Activated CD4-positive, CD25-positive, alpha-beta regulatory T cell treated with anti-CD3 and anti-CD28 coated beads, Interleukin-2, amount 50 U/mL, for 72 hours (primary cell): ENCODE data around the gene RTN4IP1.
"Not testable (repeated sequence)": the region's sequence is repeated elsewhere in the genome, so short reads cannot be mapped to it uniquely, and the experiment has no call there.

ENCODE experiments used
- DNase-seq: peaks from one replicate; pipeline ENCODE4 v3.0.0; 2021

Gene RTN4IP1, protein sequence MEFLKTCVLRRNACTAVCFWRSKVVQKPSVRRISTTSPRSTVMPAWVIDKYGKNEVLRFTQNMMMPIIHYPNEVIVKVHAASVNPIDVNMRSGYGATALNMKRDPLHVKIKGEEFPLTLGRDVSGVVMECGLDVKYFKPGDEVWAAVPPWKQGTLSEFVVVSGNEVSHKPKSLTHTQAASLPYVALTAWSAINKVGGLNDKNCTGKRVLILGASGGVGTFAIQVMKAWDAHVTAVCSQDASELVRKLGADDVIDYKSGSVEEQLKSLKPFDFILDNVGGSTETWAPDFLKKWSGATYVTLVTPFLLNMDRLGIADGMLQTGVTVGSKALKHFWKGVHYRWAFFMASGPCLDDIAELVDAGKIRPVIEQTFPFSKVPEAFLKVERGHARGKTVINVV

DNA sequence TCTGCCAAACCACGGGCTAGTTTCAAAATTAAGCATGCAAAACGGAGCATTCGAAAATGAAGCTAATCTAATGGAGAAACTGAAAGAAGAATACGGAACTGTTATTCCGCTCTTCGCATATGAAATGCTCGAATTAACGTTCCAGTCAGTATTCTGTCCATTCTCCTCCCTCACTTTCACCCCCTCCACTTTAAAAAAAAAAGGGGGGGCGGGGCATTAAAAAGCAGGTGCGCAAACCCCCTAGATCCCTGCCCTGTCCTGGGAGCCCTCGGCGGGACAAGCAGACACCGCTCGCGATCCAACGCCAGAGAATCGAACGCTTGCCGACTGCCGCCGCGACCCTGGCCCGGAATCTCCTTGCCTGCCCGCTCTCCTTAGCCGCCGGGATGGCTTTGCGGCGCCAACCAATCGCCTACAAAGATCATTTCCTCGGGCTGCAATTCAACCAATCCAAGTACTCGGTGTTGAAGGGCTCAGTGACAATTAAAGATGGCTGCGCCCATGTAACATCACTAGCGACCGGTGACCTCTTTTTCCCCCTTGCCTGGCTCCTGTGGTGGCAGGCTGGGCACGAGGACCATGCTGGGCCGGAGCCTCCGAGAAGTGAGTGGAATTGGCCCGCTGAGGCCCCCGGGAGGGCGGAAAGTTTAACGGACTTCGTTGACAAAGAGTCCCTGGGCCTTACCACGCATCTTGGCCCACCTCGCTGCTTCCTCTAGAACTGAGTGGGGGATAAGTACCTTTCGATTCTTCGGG, at the start of gene RTN4IP1, which contains the start of gene QRSL1:
RTN4IP1 (minus strand) TSS at position 396 of the 756 bp plus-strand sequence. CDS start 477 bp downstream, outside the sequence.
QRSL1 (plus strand) TSS at position 476 of the 756 bp plus-strand sequence; CDS start at position 580, 104 bp downstream.
- peak; percentile 80 for DNase-seq

DNA sequence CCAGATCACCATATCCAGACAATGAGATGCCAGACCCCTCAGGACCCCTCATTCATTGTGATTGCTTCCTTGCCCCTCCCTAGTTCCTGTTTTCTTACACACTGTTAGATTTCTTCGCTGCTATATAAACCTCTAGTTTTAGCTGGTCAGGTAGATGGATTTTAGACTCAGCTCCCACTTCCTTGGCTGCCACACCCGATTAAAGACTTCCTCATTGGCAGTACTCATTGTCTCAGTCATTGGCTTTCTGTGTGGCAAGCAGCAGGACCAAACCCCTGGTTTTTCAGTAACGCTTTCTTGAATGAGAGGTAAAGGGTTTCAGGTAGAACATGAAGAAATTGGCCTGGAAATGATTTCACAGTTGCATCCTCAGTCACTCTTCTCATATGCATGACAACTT, 48.0 kb upstream of the RTN4IP1 start:
- no peak for DNase-seq

DNA sequence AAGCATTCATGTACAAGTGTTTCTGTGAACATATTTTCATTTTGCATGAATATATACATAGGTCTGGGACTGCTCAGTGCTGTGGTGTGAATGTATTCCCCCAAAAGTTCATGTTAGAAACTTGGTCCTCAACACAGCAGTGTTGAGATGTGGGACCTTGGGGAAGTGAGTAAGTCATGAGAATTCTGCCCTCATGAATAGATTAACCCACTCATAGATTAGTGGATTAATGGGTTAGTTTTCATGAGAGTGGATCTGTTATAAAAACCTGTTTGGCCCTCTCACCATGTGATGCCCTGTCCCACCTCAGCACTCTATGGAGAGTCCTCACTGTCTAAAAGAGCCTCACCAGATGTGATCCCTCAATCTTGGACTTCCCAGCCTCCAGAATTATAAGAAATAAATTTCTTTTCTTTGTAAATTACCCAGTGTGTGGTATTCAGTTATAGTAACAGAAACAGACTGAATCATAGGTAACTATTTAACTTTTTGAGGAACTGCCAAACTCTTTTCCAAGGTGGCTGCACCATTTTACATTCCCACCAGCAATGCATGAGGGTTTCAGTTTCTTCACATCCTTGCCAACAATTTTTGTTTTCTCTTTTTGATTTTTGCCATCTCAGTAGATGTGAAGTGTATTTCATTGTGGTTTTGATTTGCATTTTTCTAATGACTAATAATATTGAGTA, 45.4 kb upstream of the RTN4IP1 start:
- no peak for DNase-seq

DNA sequence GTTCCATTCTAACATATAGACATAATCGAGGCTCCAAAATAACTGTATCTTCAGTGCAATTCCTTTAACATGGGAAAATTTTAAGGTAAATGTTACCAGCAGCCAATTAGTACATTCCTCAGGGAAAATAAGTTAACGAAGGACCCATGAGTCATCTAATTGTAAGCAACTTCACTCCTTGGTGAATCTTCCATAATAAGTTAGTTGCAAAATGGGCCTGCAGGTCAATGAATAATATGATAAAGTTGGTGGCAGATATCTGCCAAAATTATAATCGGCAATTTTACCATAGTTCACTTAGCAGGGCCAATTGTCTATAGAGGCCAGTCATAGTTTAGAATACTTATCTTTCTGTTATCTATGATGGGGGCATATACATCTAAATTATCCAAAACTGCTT, 42.4 kb upstream of the RTN4IP1 start:
- DNase-seq = no peak

DNA sequence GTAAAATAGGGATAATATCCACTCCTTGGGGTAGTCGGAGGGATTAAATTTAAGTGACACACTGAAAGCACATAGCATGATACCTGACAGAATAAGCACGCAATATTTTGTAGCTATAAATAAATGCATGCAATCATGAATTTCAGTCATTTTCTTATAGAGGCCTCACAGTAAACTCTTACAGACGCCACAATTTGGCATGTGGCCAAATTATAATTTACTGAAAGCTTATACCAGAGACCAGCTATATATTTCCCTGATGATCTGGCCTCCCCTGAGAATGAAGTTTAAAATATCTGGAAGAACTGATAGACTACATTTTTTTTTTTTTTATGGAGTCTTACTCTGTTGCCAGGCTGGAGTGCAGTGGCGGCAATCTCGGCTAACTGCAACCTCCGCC, 40.9 kb upstream of the RTN4IP1 start:
- DNase-seq = no peak

DNA sequence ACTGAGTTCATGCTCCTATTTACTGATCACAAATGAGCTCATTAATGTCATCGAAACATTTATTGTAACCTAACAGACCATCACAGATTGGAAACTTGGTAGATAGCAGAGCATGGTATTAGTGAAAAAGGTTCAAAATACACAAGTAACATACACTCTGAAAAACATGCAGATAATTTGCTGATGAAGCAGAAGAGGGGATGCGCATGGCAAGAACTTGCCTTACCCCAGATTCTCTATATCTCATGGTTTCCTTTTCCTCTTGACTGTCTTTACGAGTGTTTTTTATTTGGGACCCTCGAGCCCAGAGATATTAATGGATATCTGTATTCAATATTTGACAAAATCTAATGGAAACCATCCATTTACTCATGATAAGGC, 37.7 kb upstream of the RTN4IP1 start:
- no peak for DNase-seq

DNA sequence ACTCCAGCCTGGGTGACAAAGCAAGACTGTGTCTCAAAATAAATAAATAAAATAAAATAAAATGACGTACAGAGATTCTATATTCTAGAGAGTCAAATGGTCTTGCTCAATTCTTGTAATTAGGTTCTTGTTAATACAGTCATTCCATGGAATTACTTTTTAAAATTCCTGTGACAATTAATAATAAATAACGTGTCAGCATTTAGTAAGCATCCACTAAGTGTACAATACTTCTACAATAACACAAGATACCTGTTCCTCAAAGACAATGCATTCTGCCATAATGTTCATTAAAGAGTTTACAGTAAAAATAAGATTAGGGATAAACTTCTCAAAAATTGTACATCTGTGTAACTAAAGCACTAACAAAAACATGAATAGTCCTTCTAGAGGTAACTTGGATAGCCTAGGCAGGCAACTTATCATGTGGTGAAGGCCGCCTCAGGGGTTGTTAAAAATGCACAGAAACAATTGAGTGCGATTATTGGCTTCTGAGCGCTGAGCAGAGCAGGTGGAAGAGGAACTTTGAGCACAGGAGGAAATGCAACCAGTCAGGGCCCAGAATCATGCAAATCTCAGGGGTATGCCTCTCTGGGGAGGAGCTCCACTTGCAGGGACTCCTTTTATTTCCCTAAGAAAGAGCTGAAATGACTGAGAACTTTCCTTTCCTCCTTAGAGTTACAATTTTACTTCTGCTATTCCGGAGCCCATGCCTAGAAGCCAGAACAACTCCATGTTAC, 37.2 kb upstream of the RTN4IP1 start:
- no peak for DNase-seq

DNA sequence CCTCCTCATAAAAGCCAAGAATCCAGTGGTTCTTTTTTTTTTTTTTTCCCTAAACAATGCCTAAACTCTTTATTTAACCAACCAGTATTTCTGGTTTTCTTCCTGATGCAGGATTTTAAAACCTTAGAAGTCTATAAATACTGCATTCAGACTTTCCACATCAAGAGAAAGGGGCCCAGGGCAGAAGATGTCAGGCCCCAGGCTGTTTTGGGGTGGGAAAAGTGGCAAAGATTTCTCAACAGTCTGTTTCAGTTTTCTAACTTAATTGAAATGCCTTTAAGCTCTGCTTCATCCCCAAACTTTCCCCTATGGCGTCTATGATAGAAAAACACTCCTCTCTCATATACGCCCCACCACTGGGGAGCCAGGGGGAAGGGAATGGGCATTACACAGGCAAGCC, 33.2 kb upstream of the RTN4IP1 start:
- DNase-seq = no peak

DNA sequence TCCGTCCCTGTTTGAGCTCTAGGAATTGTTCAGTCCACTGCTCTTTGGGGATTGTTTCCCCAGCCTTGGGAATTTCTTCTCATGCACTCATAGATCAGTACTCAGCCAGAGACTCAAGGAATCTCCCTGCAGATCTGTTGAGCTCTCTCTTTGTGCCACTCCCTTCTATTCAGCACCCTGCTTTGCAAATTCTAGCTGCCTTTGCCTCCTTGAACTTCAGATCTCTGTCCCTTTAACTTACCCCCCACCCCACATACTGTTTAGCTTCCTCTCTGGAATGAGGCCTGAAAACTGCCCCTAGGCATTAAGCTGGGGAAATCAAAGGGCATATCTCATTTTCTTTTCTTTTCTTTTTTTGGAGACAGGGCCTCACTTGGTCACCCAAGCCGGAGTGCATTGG, 30.6 kb upstream of the RTN4IP1 start:
- DNase-seq = no peak

DNA sequence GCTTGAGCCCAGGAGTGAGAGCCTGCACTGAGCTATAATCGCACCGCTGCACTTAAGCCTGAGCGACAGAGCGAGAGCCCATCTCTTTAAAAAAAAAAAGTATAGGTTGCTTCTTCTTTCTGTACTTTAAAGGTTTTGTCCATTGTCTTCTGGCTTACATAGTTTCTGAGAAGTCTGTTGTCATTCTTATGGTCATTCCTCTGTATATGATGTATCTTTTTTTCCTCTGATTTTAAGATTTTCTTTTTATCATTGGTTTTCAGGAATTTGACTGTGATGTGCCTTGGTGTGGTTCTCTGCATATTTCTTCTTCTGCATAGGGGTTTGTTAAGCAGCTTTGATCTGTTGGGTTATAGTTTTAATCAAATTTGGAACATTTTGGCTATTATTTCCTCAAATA, 29.2 kb upstream of the RTN4IP1 start:
- no peak for DNase-seq

DNA sequence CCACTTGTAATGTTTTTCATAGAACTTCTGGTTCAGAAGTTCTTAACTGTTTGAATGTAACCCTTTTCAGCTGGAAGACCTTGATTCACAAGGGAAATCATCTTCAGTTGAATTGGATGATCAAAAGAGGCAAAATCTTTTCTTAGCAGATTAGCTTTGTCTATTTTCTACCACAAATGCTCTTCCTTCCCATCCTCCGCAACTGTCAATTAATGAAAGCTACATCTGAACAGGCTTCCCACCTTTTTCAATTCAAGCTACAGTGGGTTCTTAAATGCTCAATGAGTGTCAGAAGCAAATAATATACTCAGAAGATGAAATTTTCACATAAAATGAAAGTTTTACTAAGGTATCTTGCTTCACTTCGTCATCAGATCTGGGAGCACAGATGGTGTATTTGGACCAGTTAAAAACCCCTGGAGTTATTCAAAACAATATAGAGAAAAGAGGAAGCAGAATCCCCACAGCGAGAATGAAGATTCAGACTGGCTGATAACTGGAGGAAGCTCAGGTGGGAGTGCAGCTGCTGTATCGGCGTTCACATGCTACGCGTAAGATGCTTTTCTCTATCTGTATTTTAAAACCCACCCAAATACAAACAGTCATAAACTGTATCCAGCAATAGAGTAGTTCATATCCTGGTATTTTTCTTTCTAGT, 19.5 kb upstream of the RTN4IP1 start:
- DNase-seq = no peak

DNA sequence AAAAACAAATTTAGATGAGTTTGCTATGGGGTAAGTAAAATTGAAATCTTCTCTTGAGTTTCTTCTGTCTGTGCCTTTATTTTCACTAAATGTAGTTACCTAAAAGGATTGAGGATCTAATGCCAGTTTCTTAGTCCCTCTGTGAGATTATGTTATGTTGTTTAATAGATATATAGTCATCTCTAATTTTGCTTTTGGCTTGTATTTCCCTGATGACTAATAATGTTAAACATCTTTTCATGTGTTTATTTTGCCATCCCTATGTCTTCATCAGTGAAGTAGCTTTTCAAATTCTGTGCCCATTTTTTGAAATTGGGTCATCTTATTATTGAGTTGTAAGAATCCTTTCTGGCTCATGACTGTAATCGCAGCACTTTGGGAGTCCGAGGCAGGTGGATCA, 13.8 kb upstream of the RTN4IP1 start:
- no peak for DNase-seq

DNA sequence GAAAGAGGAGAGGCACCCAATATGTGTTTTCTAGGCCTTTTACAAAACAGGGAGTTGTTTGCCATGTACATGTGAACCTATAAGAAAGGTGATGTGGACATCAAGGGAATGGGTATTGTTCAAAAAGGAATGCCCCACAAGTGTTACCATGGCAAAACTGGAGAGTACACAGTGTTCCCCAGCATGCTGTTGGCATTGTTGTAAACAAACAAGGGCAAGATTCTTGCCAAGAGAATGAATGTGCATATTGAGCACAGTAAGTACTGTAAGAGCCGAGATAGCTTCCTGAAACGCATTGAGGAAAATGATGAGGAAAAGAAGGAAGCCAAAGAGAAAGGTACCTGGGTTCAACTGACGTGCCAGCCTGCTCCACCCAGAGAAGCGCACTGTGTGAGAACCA, 13.2 kb upstream of the RTN4IP1 start:
- no peak for DNase-seq

DNA sequence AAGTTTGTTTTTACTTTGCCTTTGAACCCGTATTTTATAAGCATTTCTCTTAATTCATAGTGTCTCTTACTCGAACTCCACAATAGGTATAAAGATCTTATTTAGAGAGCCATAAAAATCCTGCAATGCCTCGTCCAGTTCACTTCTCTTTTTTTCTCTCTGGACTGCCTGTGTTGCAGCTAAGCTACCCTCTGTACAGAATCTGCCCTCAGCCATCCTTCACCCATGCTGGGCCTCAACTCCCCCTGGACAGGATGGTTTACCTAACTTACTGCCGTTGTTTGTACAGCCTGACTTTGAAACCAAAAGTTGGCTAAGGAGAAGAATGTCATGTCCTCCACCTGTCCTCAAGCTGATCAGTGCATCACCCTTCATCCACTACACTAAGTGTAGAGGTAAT, 10.5 kb upstream of the RTN4IP1 start:
- DNase-seq = no peak

DNA sequence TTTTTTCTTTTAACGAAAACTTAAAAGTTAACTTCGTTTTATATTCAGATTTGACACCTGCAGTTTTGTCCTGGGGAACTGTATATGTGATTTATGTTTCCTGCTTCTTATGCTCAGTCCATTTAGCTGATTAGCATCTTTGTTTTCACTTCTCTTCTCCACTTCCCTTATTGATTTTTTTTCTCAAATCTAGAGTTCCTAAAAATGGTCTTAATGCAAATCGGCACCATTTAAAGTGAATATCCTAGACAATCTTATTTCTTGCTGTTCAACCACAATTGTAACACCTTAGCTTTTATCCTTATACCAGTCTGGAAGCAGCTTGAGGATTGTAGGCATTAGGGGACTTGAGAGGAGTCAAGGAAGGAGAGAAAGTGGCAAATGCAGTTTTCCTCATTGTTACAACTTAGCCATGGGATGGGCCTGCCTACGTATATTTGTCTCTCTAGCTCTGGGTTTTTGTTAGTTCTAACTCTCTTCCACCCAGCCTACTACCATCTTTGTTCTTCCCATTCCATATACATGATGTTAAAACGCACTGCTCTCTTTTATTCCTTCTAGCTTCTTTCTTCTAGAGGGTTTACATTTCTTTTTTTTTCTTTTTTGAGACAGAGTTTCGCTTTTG, 8.5 kb upstream of the RTN4IP1 start:
- DNase-seq = no peak

DNA sequence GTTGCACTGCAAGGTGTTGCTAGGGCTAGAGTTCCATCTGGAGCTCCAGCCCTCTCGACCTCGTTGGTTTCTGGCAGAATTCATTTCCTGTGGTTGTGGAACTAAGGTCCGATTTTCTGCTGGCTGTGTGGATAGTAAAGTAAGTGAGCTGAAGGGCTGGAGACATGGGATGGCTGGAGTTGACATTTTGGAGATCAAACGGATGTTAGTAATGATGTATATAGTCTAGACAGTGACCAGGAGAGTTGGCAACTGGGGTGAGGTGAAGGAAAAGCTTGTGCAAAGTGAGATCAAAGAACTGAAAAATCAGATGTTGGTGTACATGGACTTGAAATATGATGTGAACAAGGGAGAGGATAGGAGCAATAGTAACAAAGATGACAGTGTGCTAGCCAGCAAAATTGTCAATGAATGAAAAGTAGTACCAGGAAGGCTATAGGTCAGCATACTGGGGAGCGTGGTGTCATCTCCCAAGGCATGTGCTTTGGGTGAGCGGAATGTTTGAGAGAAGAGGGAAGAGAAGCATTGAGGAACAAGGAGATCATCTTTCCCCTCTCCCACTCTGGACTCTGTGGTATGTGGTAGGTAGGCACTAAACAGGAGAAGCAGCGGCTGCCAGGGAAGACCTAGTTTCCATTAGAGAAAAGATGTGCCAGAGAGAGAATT, 7.9 kb upstream of the RTN4IP1 start:
- no peak for DNase-seq

DNA sequence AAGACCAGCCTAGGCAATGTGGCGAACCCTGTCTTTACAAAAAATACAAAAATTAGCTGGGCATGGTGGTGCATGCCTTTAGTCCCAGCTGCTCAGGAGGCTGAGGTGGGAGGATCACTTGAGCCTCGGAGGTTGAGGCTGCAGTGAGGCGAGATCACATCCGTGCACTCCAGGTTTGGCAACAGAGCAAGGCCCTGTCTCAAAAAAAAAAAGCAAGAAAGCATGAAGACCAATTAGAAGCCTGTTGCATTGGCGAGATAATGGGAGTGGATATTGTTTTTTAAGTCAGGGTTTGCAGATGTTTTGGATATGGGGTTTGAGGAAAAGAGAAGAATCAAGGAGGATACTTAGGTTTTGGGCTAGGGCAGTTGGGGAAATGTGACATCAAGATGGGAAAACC, 5.3 kb upstream of the RTN4IP1 start:
- DNase-seq = no peak

DNA sequence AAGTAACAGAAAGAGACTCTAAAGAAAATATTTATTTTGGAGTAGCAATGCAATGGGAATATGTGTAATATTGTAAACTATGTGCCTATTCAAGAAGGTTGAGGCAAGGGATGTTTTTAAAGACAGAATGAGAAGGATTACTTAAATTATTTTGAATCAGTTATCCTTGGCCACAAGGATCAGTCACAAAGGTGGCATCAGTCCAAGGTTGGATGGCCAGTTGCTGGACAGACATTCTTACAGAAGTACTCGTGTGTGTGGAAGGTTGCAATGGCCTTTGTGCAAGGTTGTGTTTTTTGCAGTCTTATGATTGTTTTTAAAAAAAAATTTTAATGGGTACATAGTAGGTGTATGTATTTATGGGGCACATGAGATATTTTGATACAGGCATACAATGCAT, 2.0 kb upstream of the RTN4IP1 start:
- no peak for DNase-seq

DNA sequence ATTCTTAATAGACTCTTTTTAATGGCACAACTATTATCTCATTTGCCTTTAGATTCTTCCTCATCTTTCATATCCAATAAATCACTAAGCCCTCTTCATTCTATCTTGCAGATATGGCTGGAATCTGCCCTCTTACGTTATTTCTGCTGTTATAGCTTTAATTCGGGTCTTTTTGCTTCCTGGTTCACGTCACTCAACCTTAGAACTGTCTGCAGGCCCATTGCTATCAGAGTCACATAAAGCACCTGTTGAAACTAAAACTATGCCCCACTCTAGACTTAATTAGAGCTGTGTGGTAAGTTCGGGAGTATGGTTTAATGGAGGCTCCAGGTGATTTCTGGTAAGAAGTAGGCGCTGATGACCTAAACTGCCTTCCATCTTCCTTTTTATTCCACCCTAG, 1.1 kb upstream of the RTN4IP1 start:
- DNase-seq = no peak

DNA sequence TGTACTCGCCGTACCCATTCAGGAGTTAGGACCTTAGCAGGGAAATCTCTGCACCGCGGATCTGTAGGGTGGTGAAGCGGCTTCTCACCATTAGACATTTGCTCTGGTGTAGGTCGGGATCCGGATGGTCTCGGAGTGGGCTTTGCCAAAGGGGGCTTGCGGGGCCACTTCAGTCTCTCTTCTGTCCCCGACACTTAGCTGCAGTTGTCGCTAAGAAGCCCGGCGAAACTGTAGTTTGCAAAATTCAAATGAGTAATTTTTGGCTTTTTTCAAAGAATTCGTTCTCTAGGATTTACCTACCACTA, 513 bp upstream of the RTN4IP1 start:
- DNase-seq = no peak

DNA sequence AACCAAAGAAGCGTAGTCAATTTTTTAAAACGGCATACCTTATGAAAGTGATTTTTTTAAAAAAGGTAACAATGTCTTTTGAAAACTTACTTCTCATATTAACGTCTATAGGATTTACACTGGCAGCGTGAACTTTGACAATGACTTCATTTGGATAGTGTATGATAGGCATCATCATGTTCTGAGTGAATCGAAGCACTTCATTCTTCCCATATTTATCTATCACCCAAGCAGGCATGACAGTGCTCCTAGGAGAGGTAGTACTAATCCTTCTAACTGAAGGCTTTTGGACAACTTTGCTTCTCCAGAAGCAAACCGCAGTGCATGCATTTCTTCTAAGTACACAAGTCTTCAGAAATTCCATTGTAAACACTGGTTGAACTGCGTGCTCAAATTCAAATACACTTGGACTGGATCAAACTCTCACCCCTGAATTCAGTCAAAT, 618 bp downstream of the RTN4IP1 start:
- no peak for DNase-seq

DNA sequence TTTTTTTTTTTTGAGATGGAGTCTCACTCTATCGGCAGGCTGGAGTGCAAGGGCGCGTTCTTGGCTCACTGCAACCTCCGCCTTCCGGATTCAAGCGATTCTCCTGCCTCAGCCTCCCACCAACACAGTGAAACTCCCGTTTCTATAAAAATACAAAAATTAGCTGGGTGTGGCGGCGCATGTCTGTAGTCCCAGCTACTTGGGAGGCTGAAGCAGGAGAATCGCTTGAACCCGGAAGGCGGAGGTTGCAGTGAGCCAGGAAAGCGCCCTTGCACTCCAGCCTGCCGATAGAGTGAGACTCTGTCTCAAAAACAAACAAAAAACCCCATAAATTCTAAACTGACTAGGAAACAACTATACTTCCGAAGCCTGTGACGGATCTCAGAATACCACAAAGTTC, 1.5 kb downstream of the RTN4IP1 start:
- not testable (repeated sequence) for DNase-seq
